AG09319 (cell line): Measurements from ENCODE around the gene SENP2.

Experiments
- DNase-seq: peaks from one replicate; pipeline ENCODE4 v3.0.0-alpha.2; 2010; ENCODE audit warnings: low read depth; ENCODE audit errors: extremely low read depth
- TF ChIP-seq, protein P1 (sequence below): IDR thresholded peaks from 2 replicates; pipeline ENCODE4 v1.5.1; 2011; ENCODE audit warnings: low read depth, mild to moderate bottlenecking, inconsistent platforms, low read length, moderate library complexity

The SENP2 gene

DNA sequence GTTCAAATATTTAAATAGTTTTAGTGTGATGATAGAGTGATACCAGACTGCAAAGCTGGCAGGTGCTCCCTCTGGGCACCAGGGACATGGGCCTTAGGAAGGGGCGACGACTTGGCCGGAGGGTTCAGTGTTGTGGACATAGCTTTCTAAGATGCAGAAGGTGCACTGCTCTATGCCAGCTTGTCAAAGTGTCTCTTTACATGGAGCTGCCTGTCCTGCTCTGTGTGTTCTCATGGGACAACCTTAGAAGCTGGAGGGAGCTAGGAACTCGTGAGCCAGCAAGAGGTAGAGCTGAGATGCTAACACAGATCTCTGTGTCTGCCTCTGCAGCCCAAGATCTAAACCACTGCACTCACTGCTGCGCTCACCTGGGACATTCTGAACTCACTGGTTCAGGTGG, 77.8 kb downstream of the SENP2 start:
- TF ChIP-seq, protein P1, sequence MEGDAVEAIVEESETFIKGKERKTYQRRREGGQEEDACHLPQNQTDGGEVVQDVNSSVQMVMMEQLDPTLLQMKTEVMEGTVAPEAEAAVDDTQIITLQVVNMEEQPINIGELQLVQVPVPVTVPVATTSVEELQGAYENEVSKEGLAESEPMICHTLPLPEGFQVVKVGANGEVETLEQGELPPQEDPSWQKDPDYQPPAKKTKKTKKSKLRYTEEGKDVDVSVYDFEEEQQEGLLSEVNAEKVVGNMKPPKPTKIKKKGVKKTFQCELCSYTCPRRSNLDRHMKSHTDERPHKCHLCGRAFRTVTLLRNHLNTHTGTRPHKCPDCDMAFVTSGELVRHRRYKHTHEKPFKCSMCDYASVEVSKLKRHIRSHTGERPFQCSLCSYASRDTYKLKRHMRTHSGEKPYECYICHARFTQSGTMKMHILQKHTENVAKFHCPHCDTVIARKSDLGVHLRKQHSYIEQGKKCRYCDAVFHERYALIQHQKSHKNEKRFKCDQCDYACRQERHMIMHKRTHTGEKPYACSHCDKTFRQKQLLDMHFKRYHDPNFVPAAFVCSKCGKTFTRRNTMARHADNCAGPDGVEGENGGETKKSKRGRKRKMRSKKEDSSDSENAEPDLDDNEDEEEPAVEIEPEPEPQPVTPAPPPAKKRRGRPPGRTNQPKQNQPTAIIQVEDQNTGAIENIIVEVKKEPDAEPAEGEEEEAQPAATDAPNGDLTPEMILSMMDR: no peak

DNA sequence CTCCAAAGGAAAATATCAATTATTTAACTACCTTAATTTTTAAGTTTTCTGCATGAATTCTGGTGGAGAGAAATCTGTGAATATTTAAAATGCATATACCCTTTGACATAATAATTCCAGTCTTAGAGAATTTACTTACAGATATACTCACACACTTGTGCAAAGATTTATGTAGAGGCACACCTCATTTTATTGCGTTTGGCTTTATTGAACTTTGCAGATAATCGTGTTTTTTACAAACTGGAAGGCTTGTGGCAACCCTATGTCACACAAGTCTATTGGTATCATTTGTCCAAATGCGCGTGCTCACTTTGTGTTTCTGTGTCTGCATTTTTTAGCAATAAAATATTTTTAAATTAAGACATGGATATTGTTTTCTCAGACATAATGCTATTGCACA, 81.5 kb downstream of the SENP2 start:
- TF ChIP-seq, protein P1: no peak
- no peak for DNase-seq

More for the DNA sequence above, 77.8 kb downstream of the SENP2 start:
- DNase-seq: no peak

DNA sequence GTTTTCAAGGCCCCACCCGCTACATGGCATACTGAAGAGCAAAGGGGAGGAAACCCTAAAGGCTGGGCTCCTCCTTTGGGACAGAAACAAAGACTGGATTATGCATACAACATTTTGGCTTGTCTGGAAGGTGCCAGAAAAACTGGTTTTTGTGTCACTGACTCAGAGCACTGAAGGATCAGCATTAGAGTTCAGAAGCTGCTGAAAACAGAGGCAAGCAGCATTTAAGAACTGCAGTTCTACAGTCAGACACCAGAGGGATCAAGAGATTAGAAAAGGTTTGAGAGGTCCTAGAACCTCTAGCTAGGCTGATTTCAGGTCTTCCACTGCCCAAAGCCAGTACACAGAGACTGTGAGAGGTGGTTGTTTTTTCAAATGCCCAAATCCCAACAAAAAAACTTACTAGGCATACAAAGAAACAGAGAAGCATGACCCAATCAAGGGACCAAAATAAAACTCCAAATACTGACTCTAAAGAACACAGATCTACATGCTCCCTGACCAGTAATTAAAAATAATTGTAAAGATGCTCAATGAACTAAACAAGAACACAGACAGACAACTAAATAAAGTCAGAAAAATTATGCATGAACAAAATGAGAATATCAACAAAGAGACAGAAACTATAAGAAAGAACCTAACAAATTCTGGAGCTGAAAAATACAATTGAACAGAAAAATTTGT, 91.2 kb downstream of the SENP2 start:
- TF ChIP-seq, protein P1: peak; percentile 83
- peak; percentile 37 for DNase-seq

DNA sequence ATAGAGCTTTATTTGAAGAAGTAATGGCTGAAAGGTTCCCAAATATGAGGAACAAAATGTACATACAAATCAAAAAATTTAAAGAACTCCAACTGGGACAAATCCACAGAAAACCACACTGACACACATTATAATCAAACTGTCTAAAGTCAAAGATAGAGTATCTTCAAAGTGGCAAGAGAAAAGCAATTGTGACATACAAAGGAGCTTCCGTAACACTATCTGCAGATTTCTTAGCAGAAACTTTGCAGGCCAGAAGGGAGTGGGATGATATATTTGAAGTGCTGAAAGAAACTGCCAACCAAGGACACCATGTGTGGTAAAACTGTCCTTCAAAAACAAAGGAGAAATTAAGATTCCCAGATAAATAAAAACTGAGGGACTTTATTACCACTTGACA, 91.9 kb downstream of the SENP2 start:
- DNase-seq: no peak
- TF ChIP-seq, protein P1: no peak

DNA sequence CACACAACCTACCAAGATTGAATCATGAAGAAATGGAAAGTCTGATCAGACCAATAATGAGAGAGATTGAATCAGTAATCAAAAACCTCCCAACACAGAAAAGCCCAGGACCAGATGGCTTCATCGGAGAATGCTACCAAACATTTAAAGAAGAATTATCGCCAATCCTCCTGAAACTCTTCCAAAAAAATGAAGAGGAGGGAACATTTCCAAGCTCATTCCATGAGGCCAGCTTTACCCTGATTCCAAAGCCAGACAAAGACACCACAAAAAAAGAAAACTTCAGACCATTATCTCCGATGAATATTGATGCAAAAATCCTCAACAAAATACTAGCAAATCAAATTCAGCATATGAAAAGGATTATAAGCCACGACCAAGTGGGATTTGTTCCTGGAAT, 94.1 kb downstream of the SENP2 start:
- DNase-seq: no peak
- TF ChIP-seq, protein P1: no peak
